T-helper 1 cell treated with Interleukin-12 subunit alpha and Interleukin-12 subunit beta and Interleukin-4 antibody, amounts not matched to agents 30 ng/mL and 1 ng/mL, for 36 hours (primary cell): ENCODE data around the gene TMC2. TPM values are rescaled to one million over a fixed set of nuclear protein-coding genes. Genes with fewer than 3 reads are reported as not detected.

Source experiments
- total RNA-seq: library from RNA; stranded (reverse); gene quantifications from 2 replicates; pipeline ENCODE4 v1.2.3, GENCODE V29; 2022

The TMC2 gene
- total RNA-seq, 1 donor from 2014 or later = not detected

Other genes starting within 250 kb of the TMC2 start
- not detected in 2 replicates for gene TGM3, start 240.6 kb upstream of the TMC2 start, total RNA-seq
- gene TGM6, start 155.7 kb upstream of the TMC2 start, total RNA-seq = not detected in 2 replicates
- gene SNRPB, start 65.8 kb upstream of the TMC2 start, total RNA-seq = 325 and 338 TPM in 2 replicates
- gene ZNF343, start 27.7 kb upstream of the TMC2 start, total RNA-seq = 11.7 and 12.9 TPM in 2 replicates
- 381 and 386 TPM in 2 replicates for gene NOP56, start 116.1 kb downstream of the TMC2 start, total RNA-seq
- 109 and 111 TPM in 2 replicates for gene IDH3B, start 127.6 kb downstream of the TMC2 start, total RNA-seq
- gene EBF4, start 156.2 kb downstream of the TMC2 start, total RNA-seq = 32.4 and 33.3 TPM in 2 replicates